Stimulated activated CD8-positive, alpha-beta memory T cell treated with anti-CD3 and anti-CD28 coated beads, Interleukin-15, amount 100 ng/mL, for 1 hour (primary cell): ENCODE measurements around the gene POGLUT2.

ENCODE experiments used
- DNase-seq: peaks from one replicate; pipeline ENCODE4 v3.0.0-alpha.2; 2020; ENCODE audit warnings: low read depth

The POGLUT2 gene

GRCh38 chr13:102768909-102769308, 29.9 kb downstream of the POGLUT2 start:
- DNase-seq: no peak

GRCh38 chr13:102763741-102764140, 35.0 kb downstream of the POGLUT2 start:
- no peak for DNase-seq

- DNase-seq: no peak
Observed at GRCh38 chr13:102761071-102761470, 37.7 kb downstream of the POGLUT2 start.

GRCh38 chr13:102758842-102759241, 39.9 kb downstream of the POGLUT2 start:
- DNase-seq: no peak

GRCh38 chr13:102757006-102757405, 41.8 kb downstream of the POGLUT2 start:
- DNase-seq: no peak

GRCh38 chr13:102751886-102752285, 46.9 kb downstream of the POGLUT2 start:
- DNase-seq: no peak

- no peak for DNase-seq
Observed at GRCh38 chr13:102742506-102742905, 56.3 kb downstream of the POGLUT2 start.

- DNase-seq: no peak
Observed at GRCh38 chr13:102742101-102742500, 56.7 kb downstream of the POGLUT2 start.
